ENCODE measurements around the gene KCTD15. TPM values are rescaled to one million over a fixed set of nuclear protein-coding genes. Genes with fewer than 3 reads are reported as not detected.

KCTD15 gene
- total RNA-seq, 1 experiment from 2014 or later, result 9.9 TPM

DNA sequence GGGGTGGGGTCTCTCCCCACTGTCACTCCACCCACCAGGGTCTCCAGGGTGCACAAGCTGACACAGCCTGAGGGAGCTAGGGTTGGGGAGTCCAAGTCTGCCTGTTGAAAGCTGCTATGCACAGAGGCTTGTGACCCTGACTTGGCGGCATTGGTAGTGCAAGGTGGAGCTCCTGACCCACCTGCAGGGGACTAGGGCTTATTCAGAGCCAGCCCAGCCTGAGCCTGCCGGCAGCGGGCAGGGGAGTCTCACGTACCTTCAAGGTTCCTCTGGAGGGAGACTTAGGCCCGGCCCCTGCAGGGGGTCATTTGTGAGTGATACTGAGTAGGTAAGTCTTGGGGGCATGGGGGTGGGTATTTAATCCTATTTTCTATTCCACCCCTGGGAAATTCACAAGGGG is 4.7 kb downstream of the KCTD15 start:
- CTCF ChIA-PET, result no interaction called here
- no peak for DNase-seq (ENCODE audit: low spot score)
- Histone ChIP-seq H3K9me3 (ENCODE audit: low read depth, low read length, poor library complexity, severe bottlenecking) (no peaks in the 10 kb centered on the region), H3K36me3 (ENCODE audit: insufficient read depth, low read length, poor library complexity, severe bottlenecking) (no peaks in the 10 kb centered on the region), H3K27me3 (replicated peaks; ENCODE audit: insufficient read depth, low read depth, low read length, poor library complexity) (peaks cover 18% of the 10 kb centered on the region), H3K4me1 (ENCODE audit: insufficient read depth, low read length, poor library complexity, severe bottlenecking) (peaks cover 9% of the 10 kb centered on the region), H3K27ac (ENCODE audit: low read depth, low read length, poor library complexity, severe bottlenecking) (no peak overlapping the region), H3K4me3 (ENCODE audit: low read depth, low read length, poor library complexity, severe bottlenecking) (no peak overlapping the region)
- POLR2A ChIA-PET (ENCODE audit: low non-redundant PET), result no interaction called here
- no peak for TF ChIP-seq CTCF (conservative IDR thresholded peaks at IDR 0.05; ENCODE audit: low read depth, low read length)
- no peak for TF ChIP-seq EZH2 (IDR thresholded peaks at IDR 0.05; ENCODE audit: borderline replicate concordance, low read depth, low read length, poor library complexity, severe bottlenecking)
- no TSS peak for BruUV-seq (replicated peaks)
- intact Hi-C loops (cut with micrococcal nuclease; ENCODE audit: unreplicated experiment), result no loop called here

DNA sequence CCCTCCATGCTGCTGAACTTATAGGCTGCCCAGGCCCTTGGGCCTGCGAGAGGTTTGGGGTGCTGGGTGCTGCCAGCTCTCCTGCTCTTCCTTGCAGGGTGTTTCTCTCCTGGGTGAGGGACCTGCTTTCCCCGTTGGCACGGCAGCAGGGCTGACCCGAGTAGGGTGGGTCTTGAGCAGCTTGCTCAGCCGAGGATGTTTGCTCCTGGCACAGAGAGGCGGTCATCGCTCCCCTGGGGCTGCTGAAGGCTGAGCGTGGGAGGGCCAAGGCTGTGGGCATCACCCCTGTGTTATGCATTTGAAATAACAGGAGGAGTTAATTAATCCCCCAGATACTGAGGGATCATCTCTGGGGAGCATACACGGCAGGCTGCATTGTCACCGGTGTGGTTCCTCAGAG is 5.3 kb downstream of the KCTD15 start:
- ChIA-PET CTCF (no interaction called here), POLR2A (ENCODE audit: low non-redundant PET) (no interaction called here)
- intact Hi-C loops (cut with micrococcal nuclease; ENCODE audit: unreplicated experiment), result no loop called here
- H3K4me1 ChIP-seq (ENCODE audit: insufficient read depth, low read length, poor library complexity, severe bottlenecking), result peaks cover 9% of the 10 kb centered on the region
- H3K36me3 ChIP-seq (ENCODE audit: insufficient read depth, low read length, poor library complexity, severe bottlenecking), result no peaks in the 10 kb centered on the region
- peaks cover 18% of the 10 kb centered on the region for H3K27me3 ChIP-seq (replicated peaks; ENCODE audit: insufficient read depth, low read depth, low read length, poor library complexity)
- no peaks in the 10 kb centered on the region for H3K9me3 ChIP-seq (ENCODE audit: low read depth, low read length, poor library complexity, severe bottlenecking)
- no peak for DNase-seq (ENCODE audit: low spot score)
- H3K4me3 ChIP-seq (ENCODE audit: low read depth, low read length, poor library complexity, severe bottlenecking), result no peak overlapping the region
- no peak for TF ChIP-seq CTCF (conservative IDR thresholded peaks at IDR 0.05; ENCODE audit: low read depth, low read length)
- no peak overlapping the region for H3K27ac ChIP-seq (ENCODE audit: low read depth, low read length, poor library complexity, severe bottlenecking)
- no TSS peak for BruUV-seq (replicated peaks)

DNA sequence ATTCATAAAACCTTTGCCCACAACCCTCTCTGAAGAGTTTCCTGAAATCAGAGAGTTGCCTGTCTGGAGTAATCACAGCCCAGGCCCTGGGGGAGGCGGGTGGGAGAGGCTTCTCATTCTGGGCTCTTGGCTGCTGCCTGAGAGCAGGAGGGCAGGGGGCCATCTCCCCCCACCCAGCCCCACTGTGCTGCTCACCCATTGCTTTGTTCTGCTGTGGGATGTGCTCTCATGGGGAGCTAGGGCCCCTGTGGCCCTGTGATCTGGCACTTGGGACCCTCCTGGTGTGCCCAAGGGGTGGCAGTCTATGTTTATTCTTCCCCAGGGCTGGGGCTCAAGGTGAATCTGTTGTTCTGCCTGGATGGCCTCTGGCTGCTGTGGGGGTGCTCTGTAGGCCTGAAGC is 6.1 kb downstream of the KCTD15 start:
- Histone ChIP-seq H3K4me3 (ENCODE audit: low read depth, low read length, poor library complexity, severe bottlenecking) (no peak overlapping the region), H3K9me3 (ENCODE audit: low read depth, low read length, poor library complexity, severe bottlenecking) (no peaks in the 10 kb centered on the region), H3K27ac (ENCODE audit: low read depth, low read length, poor library complexity, severe bottlenecking) (no peak overlapping the region), H3K36me3 (ENCODE audit: insufficient read depth, low read length, poor library complexity, severe bottlenecking) (no peaks in the 10 kb centered on the region), H3K4me1 (ENCODE audit: insufficient read depth, low read length, poor library complexity, severe bottlenecking) (peaks cover 9% of the 10 kb centered on the region), H3K27me3 (replicated peaks; ENCODE audit: insufficient read depth, low read depth, low read length, poor library complexity) (peaks cover 10% of the 10 kb centered on the region)
- intact Hi-C loops (cut with micrococcal nuclease; ENCODE audit: unreplicated experiment), result no loop called here
- ChIA-PET CTCF (no interaction called here), POLR2A (ENCODE audit: low non-redundant PET) (no interaction called here)
- no TSS peak for BruUV-seq (replicated peaks)
- DNase-seq (ENCODE audit: low spot score), result no peak
- no peak for TF ChIP-seq CTCF (conservative IDR thresholded peaks at IDR 0.05; ENCODE audit: low read depth, low read length)
- no peak for TF ChIP-seq EZH2 (IDR thresholded peaks at IDR 0.05; ENCODE audit: borderline replicate concordance, low read depth, low read length, poor library complexity, severe bottlenecking)
